Lower leg skin (tissue), 4 donors: ENCODE data around the gene PLCB1. TPM values are rescaled to one million over a fixed set of nuclear protein-coding genes. Genes with fewer than 3 reads are reported as not detected.

Experiments
- DNase-seq, 2 donors: peaks; one replicate each; pipeline ENCODE4 v3.0.0-alpha.2; 2019; ENCODE audit warnings: low spot score in 2 of 2
- H3K4me3 ChIP-seq: fragments of 200-600 bp; sonication (generic); 2 replicates; pipeline ENCODE4 v1.5.1; 2017; ENCODE audit warnings: mild to moderate bottlenecking, low read depth; ENCODE audit not compliant: poor library complexity, severe bottlenecking
- POLR2A ChIP-seq, 2 donors: fragments of 450-650 bp; IDR thresholded peaks; one replicate each; pipeline ENCODE4 v1.6.1; 2016 to 2017; ENCODE audit warnings: antibody characterized with exemption in 2 of 2, mild to moderate bottlenecking in 1 of 2, moderate library complexity in 1 of 2
- WGBS, 2 donors: methylation state at CpG; one replicate each; pipeline ENCODE4 v1.1.5; 2018; 5-methylcytosine and 5-hydroxymethylcytosine counted together
- intact Hi-C: fragments of 100-400 bp; cut with DNase I; formaldehyde crosslinking; loops from one replicate; pipeline ENCODE4 v1.15.0; 2023; ENCODE audit warnings: low total_unique reads
- total RNA-seq, 4 donors: library from RNA; depleted of rRNA; stranded (reverse); fragments of >200 nt; gene quantifications; one replicate each; pipeline ENCODE4 v1.1.0, GENCODE V29; 2016
- TF ChIP-seq, protein P1 (sequence below), 3 donors: fragments of 450-650 bp; IDR thresholded peaks; one replicate each; pipeline ENCODE4 v1.5.1; 2016; ENCODE audit warnings: antibody characterized with exemption in 3 of 3, mild to moderate bottlenecking in 3 of 3, moderate library complexity in 2 of 3

PLCB1 gene
- total RNA-seq, 4 donors from 2014 or later, result 4.1 to 16.2 (median 9.1) TPM

DNA sequence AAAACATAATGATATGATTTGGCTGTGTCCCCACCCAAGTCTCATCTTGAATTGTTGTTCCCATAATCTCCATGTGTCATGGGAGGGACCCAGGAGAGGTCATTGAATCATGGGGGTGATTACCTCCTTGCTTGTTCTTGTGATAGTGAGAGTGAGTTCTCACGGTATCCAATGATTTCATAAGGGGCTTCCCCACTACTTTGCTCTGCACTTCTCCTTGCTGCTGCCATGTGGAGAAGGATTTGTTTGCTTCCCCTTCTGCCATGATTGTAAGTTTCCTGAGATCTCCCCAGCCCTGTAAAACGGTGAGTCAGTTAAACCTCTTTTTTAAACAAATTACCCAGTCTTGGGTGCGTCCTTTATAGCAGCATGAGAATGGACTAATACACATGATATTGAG is 780.0 kb downstream of the PLCB1 start:
- intact Hi-C loops, result no loop called here
- DNase-seq, result no peak
- WGBS, 2 donors, result 81 to 83% methylated on average over 3 of the region's 3 CpGs
- no peak for TF ChIP-seq POLR2A (IDR thresholded peaks at IDR 0.05)
- TF ChIP-seq, protein P1, sequence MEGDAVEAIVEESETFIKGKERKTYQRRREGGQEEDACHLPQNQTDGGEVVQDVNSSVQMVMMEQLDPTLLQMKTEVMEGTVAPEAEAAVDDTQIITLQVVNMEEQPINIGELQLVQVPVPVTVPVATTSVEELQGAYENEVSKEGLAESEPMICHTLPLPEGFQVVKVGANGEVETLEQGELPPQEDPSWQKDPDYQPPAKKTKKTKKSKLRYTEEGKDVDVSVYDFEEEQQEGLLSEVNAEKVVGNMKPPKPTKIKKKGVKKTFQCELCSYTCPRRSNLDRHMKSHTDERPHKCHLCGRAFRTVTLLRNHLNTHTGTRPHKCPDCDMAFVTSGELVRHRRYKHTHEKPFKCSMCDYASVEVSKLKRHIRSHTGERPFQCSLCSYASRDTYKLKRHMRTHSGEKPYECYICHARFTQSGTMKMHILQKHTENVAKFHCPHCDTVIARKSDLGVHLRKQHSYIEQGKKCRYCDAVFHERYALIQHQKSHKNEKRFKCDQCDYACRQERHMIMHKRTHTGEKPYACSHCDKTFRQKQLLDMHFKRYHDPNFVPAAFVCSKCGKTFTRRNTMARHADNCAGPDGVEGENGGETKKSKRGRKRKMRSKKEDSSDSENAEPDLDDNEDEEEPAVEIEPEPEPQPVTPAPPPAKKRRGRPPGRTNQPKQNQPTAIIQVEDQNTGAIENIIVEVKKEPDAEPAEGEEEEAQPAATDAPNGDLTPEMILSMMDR (IDR thresholded peaks at IDR 0.05), result no peak
- H3K4me3 ChIP-seq, result no peak overlapping the region

DNA sequence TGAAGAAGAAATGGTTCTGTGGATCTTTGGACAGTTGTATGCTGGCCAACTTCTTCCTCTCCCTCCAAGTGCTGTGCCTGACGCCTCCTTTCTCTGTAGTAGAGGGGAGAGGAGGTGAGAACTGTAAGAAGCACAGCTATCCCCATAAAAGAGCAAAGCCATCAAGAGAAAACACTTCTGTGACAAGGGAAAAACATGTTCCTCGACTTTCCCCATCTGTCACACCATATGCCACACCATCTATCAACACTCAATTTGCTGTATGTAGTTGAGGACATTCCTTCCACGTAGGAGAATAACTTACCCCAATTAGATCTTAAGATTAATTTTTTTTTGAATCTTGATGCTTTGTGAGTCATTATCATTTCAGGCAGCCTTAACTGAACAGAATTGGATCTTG is 780.7 kb downstream of the PLCB1 start:
- TF ChIP-seq, protein P1 (IDR thresholded peaks at IDR 0.05), result no peak
- no peak for TF ChIP-seq POLR2A (IDR thresholded peaks at IDR 0.05)
- DNase-seq, result no peak
- intact Hi-C loops, result no loop called here
- no peak overlapping the region for H3K4me3 ChIP-seq
- WGBS, 2 donors, result 68 to 70% methylated on average over 3 of the region's 3 CpGs

DNA sequence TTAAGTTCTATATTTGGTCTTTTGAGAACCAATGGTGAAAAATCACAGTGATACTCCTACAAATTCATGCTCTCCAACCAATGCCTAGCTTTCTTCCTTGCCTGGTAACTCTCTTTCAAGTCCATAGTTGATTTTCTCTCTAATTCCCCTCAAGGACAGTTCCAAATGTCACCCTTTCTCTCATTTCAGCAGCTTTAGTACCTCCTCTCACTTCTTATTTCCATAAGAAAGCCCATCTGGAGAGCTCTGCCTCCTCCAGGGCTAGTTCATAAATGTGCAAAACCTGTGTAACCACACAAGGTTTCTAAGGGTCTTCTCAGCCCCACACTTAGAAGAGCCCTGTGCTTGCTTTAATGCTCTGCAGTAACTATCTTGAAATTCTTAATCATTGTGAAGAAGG is 781.4 kb downstream of the PLCB1 start:
- intact Hi-C loops, result no loop called here
- no peak overlapping the region for H3K4me3 ChIP-seq
- DNase-seq, result no peak
- no peak for TF ChIP-seq POLR2A (IDR thresholded peaks at IDR 0.05)
- TF ChIP-seq, protein P1 (IDR thresholded peaks at IDR 0.05), result no peak

DNA sequence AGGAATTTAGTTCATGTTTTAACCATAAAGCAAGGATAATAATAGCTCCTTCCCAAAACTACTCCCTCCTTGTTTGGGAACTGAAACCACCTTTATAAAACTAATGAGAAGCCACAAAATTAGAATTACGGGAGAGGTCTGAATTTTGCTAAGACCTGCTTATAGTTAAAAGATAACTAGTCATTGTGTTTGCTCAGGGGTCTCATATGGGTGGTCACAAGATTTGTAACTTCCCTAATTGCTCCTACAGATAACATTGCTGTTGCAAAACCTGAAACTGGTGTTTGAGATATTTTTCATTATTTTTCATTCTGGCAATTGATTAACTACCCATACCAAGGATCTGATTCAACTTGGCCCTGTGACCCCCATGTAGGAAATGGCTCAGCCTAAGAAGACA is 782.4 kb downstream of the PLCB1 start:
- no peak for DNase-seq
- 92 to 94% methylated on average over 1 of the region's 1 CpG for WGBS, 2 donors
- TF ChIP-seq, protein P1 (IDR thresholded peaks at IDR 0.05), result no peak
- no peak for TF ChIP-seq POLR2A (IDR thresholded peaks at IDR 0.05)
- intact Hi-C loops, result no loop called here
- H3K4me3 ChIP-seq, result no peak overlapping the region

DNA sequence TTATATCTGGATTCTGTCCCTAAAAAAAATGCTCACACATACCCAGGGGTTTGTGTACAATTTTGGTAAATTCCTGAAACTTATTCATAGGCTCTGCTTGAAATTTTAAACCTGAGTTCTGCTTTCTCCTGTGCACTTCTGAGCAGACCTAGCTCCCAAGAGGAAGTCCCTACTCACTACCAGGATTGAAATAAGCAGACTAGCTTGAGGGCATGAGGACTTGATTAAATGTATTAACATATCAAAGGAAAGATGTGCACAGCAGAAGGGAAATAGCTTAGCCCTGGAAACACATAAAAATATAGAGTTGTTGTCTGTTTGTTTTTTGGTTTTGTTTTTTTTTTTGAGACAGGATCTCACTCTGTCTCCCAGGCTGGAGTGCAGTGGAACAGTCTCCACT is 785.0 kb downstream of the PLCB1 start:
- no peak overlapping the region for H3K4me3 ChIP-seq
- intact Hi-C loops, result no loop called here
- no peak for DNase-seq
- TF ChIP-seq, protein P1 (IDR thresholded peaks at IDR 0.05), result no peak
- TF ChIP-seq POLR2A (IDR thresholded peaks at IDR 0.05), result no peak

DNA sequence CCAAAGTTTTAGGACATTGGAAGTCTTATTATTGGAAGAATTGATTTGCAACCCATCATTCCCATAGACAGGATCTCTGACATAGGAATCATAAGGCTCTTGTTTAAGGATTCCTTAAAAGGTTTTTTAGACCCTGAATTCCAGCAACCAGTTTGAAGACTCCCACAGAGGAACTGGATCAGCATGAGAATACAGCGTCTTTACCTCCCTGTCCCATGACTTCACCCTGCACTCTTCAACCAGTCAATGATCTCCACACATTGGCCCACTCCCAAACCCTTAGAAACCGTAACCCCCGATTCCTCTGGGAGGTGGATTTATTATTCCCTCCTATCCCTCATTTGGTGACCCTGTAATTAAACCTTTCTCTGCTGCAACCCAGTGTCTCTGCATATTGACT is 786.1 kb downstream of the PLCB1 start:
- DNase-seq, result no peak
- TF ChIP-seq, protein P1 (IDR thresholded peaks at IDR 0.05), result no peak
- TF ChIP-seq POLR2A (IDR thresholded peaks at IDR 0.05), result no peak
- H3K4me3 ChIP-seq, result no peak overlapping the region
- intact Hi-C loops, result no loop called here
- 82 to 92% methylated on average over 3 of the region's 3 CpGs for WGBS, 2 donors
